Thymus (tissue), 14 donors: Measurements from ENCODE around the gene RSU1. TPM values are rescaled to one million over a fixed set of nuclear protein-coding genes. Genes with fewer than 3 reads are reported as not detected.

Experiments
- DNase-seq, 9 donors: peaks; one replicate each; pipeline ENCODE4 v3.0.0-alpha.2; 2013; ENCODE audit warnings: low spot score in 9 of 9, low read depth in 6 of 9, missing footprints in 1 of 9
- H3K27ac ChIP-seq, 2 donors: one replicate each; pipeline ENCODE4 v1.5.1; 2013; ENCODE audit warnings: control low read depth in 1 of 2, low read depth in 1 of 2, low read length in 1 of 2, mild to moderate bottlenecking in 1 of 2, moderate library complexity in 1 of 2
- H3K27me3 ChIP-seq, 2 donors: one replicate each; pipeline ENCODE4 v1.5.1; 2013; ENCODE audit warnings: low read length in 1 of 2; ENCODE audit not compliant: control insufficient read depth in 2 of 2, insufficient read depth in 1 of 2
- H3K36me3 ChIP-seq, 2 donors: one replicate each; pipeline ENCODE4 v1.5.1; 2013; ENCODE audit warnings: low read length in 1 of 2, mild to moderate bottlenecking in 1 of 2, moderate library complexity in 1 of 2; ENCODE audit not compliant: control insufficient read depth in 2 of 2, insufficient read depth in 2 of 2
- H3K4me1 ChIP-seq, 2 donors: one replicate each; pipeline ENCODE4 v1.5.1; 2013; ENCODE audit warnings: low read length in 2 of 2; ENCODE audit not compliant: control insufficient read depth in 2 of 2, insufficient read depth in 2 of 2
- H3K4me3 ChIP-seq, 2 donors: one replicate each; pipeline ENCODE4 v1.5.1; 2013; ENCODE audit warnings: low read length in 2 of 2, control low read depth in 1 of 2, mild to moderate bottlenecking in 1 of 2
- H3K9me3 ChIP-seq, 2 donors: one replicate each; pipeline ENCODE4 v1.5.1; 2013; ENCODE audit warnings: low read length in 1 of 2, mild to moderate bottlenecking in 1 of 2; ENCODE audit not compliant: control insufficient read depth in 2 of 2, insufficient read depth in 1 of 2
- WGBS: extraction: QIAGEN DNeasy Blood & Tissue Kit; methylation state at CpG from one replicate; pipeline ENCODE4 v1.1.7; 2013; 5-methylcytosine and 5-hydroxymethylcytosine counted together
- long read RNA-seq, 10 donors: transcript quantifications; one replicate each; lab custom pipeline, GENCODE V29; 2026
- polyA plus RNA-seq: library from polyadenylated mRNA; stranded (reverse); fragments of 200-250 nt; gene quantifications from one replicate; pipeline ENCODE4 v1.2.3, GENCODE V29; 2013
- total RNA-seq: library from RNA; stranded (reverse); fragments of 120-200 nt; gene quantifications from one replicate; pipeline ENCODE4 v1.2.4, GENCODE V29; 2013
- donor health status: healthy.

Gene RSU1
- total RNA-seq (53.2 TPM), polyA plus RNA-seq (40.1 TPM)
- long read RNA-seq, donor 1, partial matches to known transcripts, result 0 of 4 reads
- long read RNA-seq, donor 1, other reads (novel, unspliced or antisense), result 0 of 4 reads
- long read RNA-seq, donor 2, result 0 reads
- long read RNA-seq, donor 3, transcript RSU1-205 (8 exons, 3,639 nt), result minor isoform, 8 of 38 reads
- long read RNA-seq, donor 3, transcript RSU1-201 (9 exons, 3,834 nt), result major isoform, 27 of 38 reads
- long read RNA-seq, donor 3, partial matches to known transcripts, result 0 of 38 reads
- long read RNA-seq, donor 3, other reads (novel, unspliced or antisense), result 0 of 38 reads
- long read RNA-seq, donor 4, transcript RSU1-201 (9 exons, 3,834 nt), result major isoform, 8 of 13 reads
- long read RNA-seq, donor 4, partial matches to known transcripts, result 0 of 13 reads
- long read RNA-seq, donor 4, other reads (novel, unspliced or antisense), result 0 of 13 reads
- long read RNA-seq, donor 5, transcript RSU1-205 (8 exons, 3,639 nt), result minor isoform, 11 of 46 reads
- long read RNA-seq, donor 5, transcript RSU1-201 (9 exons, 3,834 nt), result major isoform, 32 of 46 reads
- long read RNA-seq, donor 5, partial matches to known transcripts, result 0 of 46 reads
- long read RNA-seq, donor 5, other reads (novel, unspliced or antisense), result 0 of 46 reads
- long read RNA-seq, donor 6, transcript RSU1-205 (8 exons, 3,639 nt), result minor isoform, 5 of 25 reads
- long read RNA-seq, donor 6, transcript RSU1-201 (9 exons, 3,834 nt), result major isoform, 17 of 25 reads
- long read RNA-seq, donor 6, partial matches to known transcripts, result 0 of 25 reads
- long read RNA-seq, donor 6, other reads (novel, unspliced or antisense), result 0 of 25 reads
- long read RNA-seq, donor 7, transcript RSU1-201 (9 exons, 3,834 nt), result major isoform, 23 of 35 reads
- long read RNA-seq, donor 7, transcript RSU1-205 (8 exons, 3,639 nt), result minor isoform, 9 of 35 reads
- long read RNA-seq, donor 7, partial matches to known transcripts, result 0 of 35 reads
- long read RNA-seq, donor 7, other reads (novel, unspliced or antisense), result 0 of 35 reads
- long read RNA-seq, donor 8, partial matches to known transcripts, result 0 of 7 reads
- long read RNA-seq, donor 8, other reads (novel, unspliced or antisense), result 0 of 7 reads
- long read RNA-seq, donor 9, transcript RSU1-205 (8 exons, 3,639 nt), result minor isoform, 6 of 28 reads
- long read RNA-seq, donor 9, transcript RSU1-201 (9 exons, 3,834 nt), result major isoform, 19 of 28 reads
- long read RNA-seq, donor 9, partial matches to known transcripts, result 0 of 28 reads
- long read RNA-seq, donor 9, other reads (novel, unspliced or antisense), result 0 of 28 reads
- long read RNA-seq, donor 10, transcript RSU1-201 (9 exons, 3,834 nt), result major isoform, 12 of 27 reads
- long read RNA-seq, donor 10, partial matches to known transcripts, result 11 of 27 reads
- long read RNA-seq, donor 10, other reads (novel, unspliced or antisense), result 0 of 27 reads

DNA sequence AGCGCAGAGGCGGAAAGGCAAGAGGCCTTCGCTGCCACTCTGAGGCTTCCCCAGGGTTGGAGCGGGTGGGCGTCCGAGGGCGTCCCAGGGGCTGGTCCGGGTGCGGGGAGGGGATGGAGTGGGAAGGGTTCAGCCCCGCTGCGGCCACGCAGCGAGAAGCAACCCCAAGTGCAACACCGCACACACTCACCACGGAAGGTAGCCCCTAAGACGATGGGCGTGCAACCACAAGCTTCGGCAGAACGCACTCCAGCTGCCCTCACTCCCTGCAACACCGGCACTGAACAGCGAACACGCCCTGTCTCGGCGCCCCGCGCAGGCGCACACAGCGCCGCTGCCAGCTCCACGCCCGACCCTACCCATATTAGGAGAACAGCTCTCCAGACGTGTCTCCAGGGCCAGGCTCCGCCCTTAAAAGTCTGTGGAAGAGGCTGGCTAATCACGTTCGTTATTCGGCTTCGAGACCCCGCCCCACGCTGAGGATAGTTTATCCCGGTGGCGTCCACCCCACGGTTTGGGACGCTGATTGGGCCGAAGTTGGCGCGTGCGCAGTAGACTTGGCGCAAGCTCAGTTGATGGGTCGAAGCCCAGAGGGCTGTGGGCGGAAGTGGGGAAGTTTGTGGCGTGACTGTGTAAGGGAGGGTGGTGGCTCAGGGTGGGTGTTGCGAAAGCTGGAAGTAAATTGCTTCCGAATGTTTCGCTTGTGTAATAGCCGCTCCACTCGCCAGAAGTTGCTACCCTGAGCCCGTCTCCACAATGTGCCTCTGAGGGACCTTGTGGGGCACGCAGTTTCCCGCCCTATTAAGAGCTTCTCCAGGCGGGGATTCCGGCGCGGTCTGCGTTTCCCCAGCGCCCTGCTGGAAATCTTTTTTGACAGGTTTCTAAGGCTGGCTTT lies at the start of gene RSU1:
Gene RSU1 (minus strand): TSS at position 300 of the 895 bp plus-strand sequence. CDS start 343 bp downstream, outside the sequence.
- under 1% methylated on average over 65 of the region's 65 CpGs for WGBS
- H3K4me1 ChIP-seq, result peaks cover 9 to 13% of the 10 kb centered on the region in 2 donors
- no peaks in the 10 kb centered on the region for H3K36me3 ChIP-seq
- H3K4me3 ChIP-seq, result peak within 1 kb of the TSS; percentile 75 to 79
- peak within 1 kb of the TSS; percentile 92 to 95 for H3K27ac ChIP-seq
- H3K27me3 ChIP-seq, result no peaks in the 10 kb centered on the region
- peak; percentile 99 to 100 (median 99) for DNase-seq
- H3K9me3 ChIP-seq, result peaks cover 1 to 4% of the 10 kb centered on the region in 2 donors

DNA sequence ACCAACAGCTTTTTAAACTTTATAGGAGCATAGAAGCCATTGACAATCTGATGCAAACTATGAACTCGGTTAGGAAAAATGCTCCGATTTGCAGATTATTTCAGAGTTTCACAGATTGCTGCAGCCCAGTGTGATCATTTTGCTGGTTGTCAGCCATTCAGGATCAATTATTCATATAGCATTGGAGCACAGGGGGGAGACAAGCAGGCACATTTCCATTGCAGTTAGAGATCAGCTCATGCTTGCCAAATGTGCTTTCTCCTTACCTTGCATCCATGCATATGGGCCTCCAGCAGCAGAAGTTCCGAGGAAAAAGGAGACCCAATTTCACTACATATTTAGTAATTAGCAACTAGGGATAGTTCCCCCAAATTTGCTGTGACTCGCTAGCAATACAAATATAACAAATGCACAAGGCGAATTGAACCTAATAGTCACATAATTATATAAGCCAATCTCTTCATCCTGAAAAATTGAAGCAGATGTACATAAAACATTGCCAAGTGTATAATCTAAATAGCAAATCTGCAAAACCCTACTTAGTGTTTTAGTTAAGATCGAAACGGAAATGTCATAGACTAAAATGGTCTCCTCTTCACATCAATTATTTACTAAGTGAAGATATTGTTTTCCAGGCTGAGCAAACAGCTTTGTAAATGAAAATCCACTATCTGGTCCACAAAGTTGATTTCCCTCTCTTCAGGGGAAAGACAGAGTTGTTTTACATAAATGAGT lies 49.5 kb upstream of the RSU1 start:
- WGBS, result 97% methylated on average over 7 of the region's 7 CpGs
- Histone ChIP-seq H3K27ac (no peak overlapping the region), H3K9me3 (peaks cover 0 to 3% of the 10 kb centered on the region in 2 donors), H3K4me3 (no peak overlapping the region), H3K27me3 (no peaks in the 10 kb centered on the region), H3K36me3 (no peaks in the 10 kb centered on the region), H3K4me1 (no peaks in the 10 kb centered on the region)
- no peak for DNase-seq

DNA sequence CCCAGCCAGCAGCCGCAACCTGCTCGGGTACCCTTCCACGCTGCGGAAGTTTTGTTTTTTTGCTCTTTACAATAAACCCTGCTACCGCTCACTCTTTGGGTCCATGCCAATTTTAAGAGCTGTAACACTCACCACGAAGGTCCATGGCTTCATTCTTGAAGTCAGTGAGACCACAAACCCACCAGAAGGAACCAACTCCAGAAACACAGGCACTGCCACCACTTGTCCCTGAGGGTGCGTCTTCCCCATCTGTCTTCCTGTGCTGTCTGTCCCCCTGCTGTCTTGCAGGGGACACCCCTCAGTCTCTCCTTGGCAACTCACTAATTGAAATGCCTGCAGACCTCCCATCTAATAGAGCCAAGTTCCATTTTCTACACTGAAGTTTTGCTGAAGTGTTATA lies 48.5 kb upstream of the RSU1 start:
- H3K4me3 ChIP-seq, result no peak overlapping the region
- no peaks in the 10 kb centered on the region for H3K4me1 ChIP-seq
- DNase-seq, result no peak
- no peaks in the 10 kb centered on the region for H3K27me3 ChIP-seq
- H3K9me3 ChIP-seq, result peaks cover 0 to 3% of the 10 kb centered on the region in 2 donors
- WGBS, result 31% methylated on average over 7 of the region's 7 CpGs
- H3K36me3 ChIP-seq, result no peaks in the 10 kb centered on the region
- H3K27ac ChIP-seq, result no peak overlapping the region

DNA sequence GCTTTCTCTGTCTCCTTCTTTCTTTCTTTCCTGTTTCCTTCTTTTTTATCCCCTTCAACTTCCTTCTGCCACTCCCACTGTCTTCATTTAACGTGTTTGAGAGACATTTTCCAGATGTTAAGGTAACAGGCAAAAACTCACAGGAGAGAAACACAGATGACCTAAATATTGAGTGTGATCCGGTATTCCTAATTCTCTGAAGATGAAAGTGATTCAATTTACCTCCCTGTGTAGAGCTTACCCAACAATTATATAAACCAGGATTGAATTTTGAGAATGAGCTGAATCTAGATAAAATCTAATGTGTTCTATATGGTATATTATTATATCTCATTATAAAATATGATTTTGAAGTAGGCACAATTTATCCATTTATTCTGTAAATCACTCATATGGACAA lies 46.5 kb upstream of the RSU1 start:
- Histone ChIP-seq H3K27me3 (no peaks in the 10 kb centered on the region), H3K27ac (no peak overlapping the region), H3K4me3 (no peak overlapping the region), H3K36me3 (no peaks in the 10 kb centered on the region), H3K9me3 (peaks cover 0 to 3% of the 10 kb centered on the region in 2 donors), H3K4me1 (no peaks in the 10 kb centered on the region)
- no peak for DNase-seq
- 96% methylated on average over 2 of the region's 2 CpGs for WGBS

DNA sequence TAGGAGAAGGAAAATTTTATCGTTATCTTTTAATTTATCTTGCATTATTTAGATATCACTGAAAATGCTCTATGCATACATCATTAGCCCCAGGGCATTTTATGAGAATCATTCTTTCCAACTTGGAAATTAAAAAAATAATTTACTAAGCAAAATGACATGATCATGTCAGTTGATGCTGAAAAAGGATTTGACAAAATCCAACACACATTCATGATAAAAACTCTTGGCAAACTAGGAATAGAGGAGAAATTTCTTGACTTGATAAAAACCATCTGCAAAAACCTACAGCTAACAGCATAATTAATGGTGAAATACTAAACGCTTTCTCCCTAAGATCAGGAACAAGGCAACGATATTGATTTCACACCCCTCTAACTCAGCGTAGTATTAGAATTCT lies 40.2 kb upstream of the RSU1 start:
- no peak overlapping the region for H3K4me3 ChIP-seq
- no peak for DNase-seq
- H3K4me1 ChIP-seq, result no peaks in the 10 kb centered on the region
- H3K9me3 ChIP-seq, result no peaks in the 10 kb centered on the region
- WGBS, result 96% methylated on average over 4 of the region's 4 CpGs
- H3K27me3 ChIP-seq, result no peaks in the 10 kb centered on the region
- no peak overlapping the region for H3K27ac ChIP-seq
- H3K36me3 ChIP-seq, result no peaks in the 10 kb centered on the region

DNA sequence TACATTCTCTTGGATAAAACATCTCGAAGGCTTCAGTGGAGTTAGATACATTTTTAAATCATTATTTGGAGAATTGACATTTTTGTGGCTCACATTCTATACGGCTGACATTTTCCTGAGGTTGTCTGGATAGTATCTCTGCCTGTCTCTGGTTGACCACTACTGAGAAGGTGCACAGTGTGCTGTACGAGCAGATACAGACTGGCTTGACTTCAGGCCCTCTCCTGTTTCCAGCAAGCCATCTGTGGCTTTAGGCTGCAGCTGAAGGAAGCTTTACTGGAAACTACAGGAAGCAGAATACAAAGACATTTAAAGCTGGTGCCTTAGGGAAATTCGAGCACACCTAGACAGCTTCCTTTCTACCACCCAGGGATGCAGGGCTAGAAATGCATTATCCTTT lies 39.3 kb upstream of the RSU1 start:
- no peak overlapping the region for H3K27ac ChIP-seq
- no peak for DNase-seq
- H3K4me3 ChIP-seq, result no peak overlapping the region
- no peaks in the 10 kb centered on the region for H3K4me1 ChIP-seq
- H3K36me3 ChIP-seq, result no peaks in the 10 kb centered on the region
- H3K9me3 ChIP-seq, result no peaks in the 10 kb centered on the region
- 47% methylated on average over 4 of the region's 4 CpGs for WGBS
- H3K27me3 ChIP-seq, result no peaks in the 10 kb centered on the region

DNA sequence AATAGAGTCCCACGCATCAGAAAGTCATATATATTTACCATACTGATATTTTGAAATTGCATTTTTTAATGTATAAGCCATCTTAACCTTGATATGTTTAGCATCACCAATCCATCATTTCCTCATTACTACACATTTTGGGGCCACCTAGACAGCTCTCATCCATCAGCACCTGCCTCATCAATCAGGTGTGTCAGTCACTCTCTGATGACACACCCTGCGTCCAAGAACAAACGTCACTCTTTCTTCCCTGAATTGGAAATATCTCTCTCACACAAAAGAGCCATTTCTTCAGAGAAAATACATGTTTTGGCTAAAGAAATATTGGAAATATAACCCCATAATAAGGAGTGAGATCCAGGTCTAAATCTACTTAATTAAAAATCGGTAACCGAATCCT lies 38.9 kb upstream of the RSU1 start:
- Histone ChIP-seq H3K9me3 (no peaks in the 10 kb centered on the region), H3K36me3 (no peaks in the 10 kb centered on the region), H3K27me3 (no peaks in the 10 kb centered on the region), H3K27ac (no peak overlapping the region), H3K4me3 (no peak overlapping the region), H3K4me1 (no peaks in the 10 kb centered on the region)
- DNase-seq, result no peak
- 95% methylated on average over 5 of the region's 5 CpGs for WGBS
